ENCODE results near the gene RELB.

- TF ChIP-seq, protein P1, sequence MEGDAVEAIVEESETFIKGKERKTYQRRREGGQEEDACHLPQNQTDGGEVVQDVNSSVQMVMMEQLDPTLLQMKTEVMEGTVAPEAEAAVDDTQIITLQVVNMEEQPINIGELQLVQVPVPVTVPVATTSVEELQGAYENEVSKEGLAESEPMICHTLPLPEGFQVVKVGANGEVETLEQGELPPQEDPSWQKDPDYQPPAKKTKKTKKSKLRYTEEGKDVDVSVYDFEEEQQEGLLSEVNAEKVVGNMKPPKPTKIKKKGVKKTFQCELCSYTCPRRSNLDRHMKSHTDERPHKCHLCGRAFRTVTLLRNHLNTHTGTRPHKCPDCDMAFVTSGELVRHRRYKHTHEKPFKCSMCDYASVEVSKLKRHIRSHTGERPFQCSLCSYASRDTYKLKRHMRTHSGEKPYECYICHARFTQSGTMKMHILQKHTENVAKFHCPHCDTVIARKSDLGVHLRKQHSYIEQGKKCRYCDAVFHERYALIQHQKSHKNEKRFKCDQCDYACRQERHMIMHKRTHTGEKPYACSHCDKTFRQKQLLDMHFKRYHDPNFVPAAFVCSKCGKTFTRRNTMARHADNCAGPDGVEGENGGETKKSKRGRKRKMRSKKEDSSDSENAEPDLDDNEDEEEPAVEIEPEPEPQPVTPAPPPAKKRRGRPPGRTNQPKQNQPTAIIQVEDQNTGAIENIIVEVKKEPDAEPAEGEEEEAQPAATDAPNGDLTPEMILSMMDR (IDR thresholded peaks at IDR 0.05; ENCODE audit: extremely low read depth in 1 of 2, insufficient read depth in 1 of 2, low read depth in 1 of 2, low read length in 2 of 2), result no peak
- no peak for TF ChIP-seq POLR2A (IDR thresholded peaks at IDR 0.05; ENCODE audit: low read depth, low read length)
- no peak for TF ChIP-seq EZH2 (IDR thresholded peaks at IDR 0.05; ENCODE audit: borderline replicate concordance, low read depth, low read length, severe bottlenecking)
- TF ChIP-seq POLR2AphosphoS5 (IDR thresholded peaks at IDR 0.05; ENCODE audit: insufficient read depth, low read depth, low read length), result no peak
These were observed 3.2 kb upstream of the RELB start for GRCh38 chr19:44998025-44998424.
